HepG2 (cell line): ENCODE measurements around the gene ATOSB. TPM values are rescaled to one million over a fixed set of nuclear protein-coding genes. Genes with fewer than 3 reads are reported as not detected.

Experiments used
- ERF ChIP-seq: IDR thresholded peaks from 2 replicates; pipeline ENCODE4 v1.6.1; 2018; ENCODE audit warnings: missing biosample characterization, missing genetic modification reagents
- FOSL1 ChIP-seq: sonication (generic); formaldehyde crosslinking; IDR thresholded peaks from 2 replicates; pipeline ENCODE4 v1.9.0; 2021; ENCODE audit warnings: missing genetic modification reagents, borderline replicate concordance
- FOXC1 ChIP-seq: sonication (generic); formaldehyde crosslinking; IDR thresholded peaks from 2 replicates; pipeline ENCODE4 v1.8.0; 2022; ENCODE audit warnings: mild to moderate bottlenecking, missing genetic modification reagents, borderline replicate concordance
- GABPA ChIP-seq, 2 experiments: IDR thresholded peaks; 2 replicates each; pipeline ENCODE4 v1.6.1; 2011 to 2016; ENCODE audit warnings: low read depth in 2 of 2, low read length in 1 of 2, missing biosample characterization in 1 of 2, missing genetic modification characterization in 1 of 2
- HDAC1 ChIP-seq: sonication (generic); formaldehyde crosslinking; IDR thresholded peaks from 2 replicates; pipeline ENCODE4 v1.5.1; 2020; ENCODE audit warnings: mild to moderate bottlenecking, missing genetic modification reagents
- HNRNPUL1 ChIP-seq: fragments of 200-400 bp; formaldehyde crosslinking; IDR thresholded peaks from 2 replicates; pipeline ENCODE4 v1.6.1; 2017; ENCODE audit warnings: low read depth, mild to moderate bottlenecking, low read length, moderate library complexity
- MAFK ChIP-seq, 2 experiments: IDR thresholded peaks in 1 of 2; conservative IDR thresholded peaks in 1 of 2; 2 replicates each; pipeline ENCODE4 v1.6.1; 2011; ENCODE audit warnings: improper control_type of control experiment in 2 of 2, low read length in 2 of 2
- RBFOX2 ChIP-seq: fragments of 200-400 bp; formaldehyde crosslinking; IDR thresholded peaks from 2 replicates; pipeline ENCODE4 v1.6.1; 2017; ENCODE audit warnings: low read depth, mild to moderate bottlenecking, low read length
- RERE ChIP-seq: IDR thresholded peaks from 2 replicates; pipeline ENCODE4 v1.6.1; 2016; ENCODE audit warnings: low read depth, missing genetic modification reagents, missing compliant biosample characterization
- SNRNP70 ChIP-seq: fragments of 200-400 bp; formaldehyde crosslinking; IDR thresholded peaks from 2 replicates; pipeline ENCODE4 v1.6.1; 2017; ENCODE audit warnings: mild to moderate bottlenecking, low read depth, low read length, moderate library complexity
- SRSF1 ChIP-seq: fragments of 200-400 bp; formaldehyde crosslinking; optimal IDR thresholded peaks from 2 replicates; pipeline ENCODE3; 2017; ENCODE audit warnings: mild to moderate bottlenecking, low read depth, low read length, moderate library complexity
- TRIM22 ChIP-seq: fragments of 450-650 bp; IDR thresholded peaks from 2 replicates; pipeline ENCODE4 v1.6.1; 2017
- ZFAT ChIP-seq: sonication (generic); formaldehyde crosslinking; conservative IDR thresholded peaks from 2 replicates; pipeline ENCODE4 v1.8.1; 2023; ENCODE audit warnings: missing genetic modification reagents, inconsistent platforms
- ZMAT5 ChIP-seq: sonication (generic); formaldehyde crosslinking; IDR thresholded peaks from 2 replicates; pipeline ENCODE4 v1.5.0; 2020; ENCODE audit warnings: mild to moderate bottlenecking, low read depth, missing genetic modification reagents, borderline replicate concordance
- ZNF251 ChIP-seq: sonication (generic); formaldehyde crosslinking; IDR thresholded peaks from 2 replicates; pipeline ENCODE4 v1.9.0; 2021; ENCODE audit warnings: mild to moderate bottlenecking, missing genetic modification reagents
- ZNF367 ChIP-seq: sonication (generic); formaldehyde crosslinking; IDR thresholded peaks from 2 replicates; pipeline ENCODE4 v1.4.0; 2020; ENCODE audit warnings: missing genetic modification reagents, borderline replicate concordance
- ZNF460 ChIP-seq: sonication (generic); formaldehyde crosslinking; IDR thresholded peaks from 2 replicates; pipeline ENCODE4 v1.5.1; 2020; ENCODE audit warnings: missing genetic modification reagents, mild to moderate bottlenecking, borderline replicate concordance
- ZNF558 ChIP-seq: sonication (generic); formaldehyde crosslinking; IDR thresholded peaks from 2 replicates; pipeline ENCODE4 v1.9.0; 2022; ENCODE audit warnings: mild to moderate bottlenecking, missing genetic modification reagents, borderline replicate concordance
- ZNF878 ChIP-seq: sonication (generic); formaldehyde crosslinking; IDR thresholded peaks from 2 replicates; pipeline ENCODE4 v1.8.1; 2023; ENCODE audit warnings: mild to moderate bottlenecking, missing genetic modification reagents, moderate library complexity
- ZSCAN25 ChIP-seq: sonication (generic); formaldehyde crosslinking; IDR thresholded peaks from 2 replicates; pipeline ENCODE4 v1.8.0; 2022; ENCODE audit warnings: mild to moderate bottlenecking, missing genetic modification reagents
- polyA plus RNA-seq, 8 experiments: library from polyadenylated mRNA; depleted of rRNA in 3 of 8; stranded (reverse) in 7 of 8; unstranded in 1 of 8; fragments of >200 nt; fragmentation: Illumina TruSeq in 4 of 8; extraction: Trizol in 4 of 8; gene quantifications; 2 replicates each; pipeline versions ENCODE4 v1.2.1 to v1.2.3, GENCODE V29; 2011 to 2016; ENCODE audit warnings: low read depth in 4 of 8, missing spikeins in 1 of 8, mixed read lengths in 1 of 8; ENCODE audit not compliant: insufficient read depth in 1 of 8
- total RNA-seq, 5 experiments: library from RNA; depleted of rRNA; stranded (reverse); fragments of >200 nt; fragmentation: Illumina TruSeq; extraction: Trizol; gene quantifications; 2 replicates each; pipeline ENCODE4 v1.2.3, GENCODE V29; 2016; ENCODE audit warnings: low read depth in 1 of 5

The ATOSB gene
- total and polyA plus RNA-seq, 2 of the 13 experiments (the other 11 are each of a cell fraction or from before 2014, with no cell fraction given): 1.9 to 6.4 TPM

- TF ChIP-seq RERE (no peak), ZNF558 (no peak), MAFK (conservative IDR thresholded peaks at IDR 0.05 in 1 of 2, IDR thresholded peaks at IDR 0.05 in 1 of 2; ENCODE audit: low read length in 2 of 2) (no peak), ZNF460 (CRISPR knock-in tag) (no peak), ZMAT5 (no peak), HDAC1 (peak; percentile 89), GABPA (IDR thresholded peaks at IDR 0.05; ENCODE audit: low read depth, low read length) (no peak), GABPA (CRISPR knock-in tag; IDR thresholded peaks at IDR 0.05; ENCODE audit: low read depth) (peak; percentile 85), ZNF878 (CRISPR knock-in tag) (peak; percentile 84; the same call in 1 of the 2 replicates), ERF (CRISPR knock-in tag) (peak; percentile 69; the same call in 1 of the 2 replicates), FOSL1 (CRISPR knock-in tag) (no peak), SNRNP70 (no peak), ZSCAN25 (peak; percentile 43; the same call in 1 of the 2 replicates), TRIM22 (no peak), ZFAT (no peak), SRSF1 (no peak), ZNF367 (CRISPR knock-in tag) (no peak; the same call in 1 of the 2 replicates), HNRNPUL1 (no peak), FOXC1 (CRISPR knock-in tag) (peak; percentile 17; the same call in 1 of the 2 replicates), RBFOX2 (peak; percentile 74), ZNF251 (CRISPR knock-in tag) (no peak)
These were observed 36.0 kb downstream of the ATOSB start, which contains the start of gene FANCG (continued) for GRCh38 chr9:35079426-35080341.
